Duodenal mucosa (tissue), 2 donors: ENCODE measurements around the gene UNCX.

Source experiments
- H3K27ac ChIP-seq: one replicate; pipeline ENCODE4 v1.7.0; 2013; ENCODE audit warnings: low read depth, low read length
- H3K27me3 ChIP-seq, 2 donors: one replicate each; pipeline ENCODE4 v1.7.0; 2013; ENCODE audit warnings: low read length in 2 of 2, control low read depth in 1 of 2; ENCODE audit not compliant: insufficient read depth in 2 of 2, control insufficient read depth in 1 of 2
- H3K36me3 ChIP-seq, 2 donors: one replicate each; pipeline ENCODE4 v1.7.0; 2013; ENCODE audit warnings: low read length in 2 of 2, control low read depth in 1 of 2; ENCODE audit not compliant: insufficient read depth in 2 of 2, control insufficient read depth in 1 of 2
- H3K4me1 ChIP-seq, 2 donors: one replicate each; pipeline ENCODE4 v1.7.0; 2013; ENCODE audit warnings: low read length in 2 of 2, control low read depth in 1 of 2; ENCODE audit not compliant: insufficient read depth in 2 of 2, control insufficient read depth in 1 of 2
- H3K4me3 ChIP-seq, 2 donors: one replicate each; pipeline ENCODE4 v1.7.0; 2013; ENCODE audit warnings: low read length in 2 of 2, low read depth in 1 of 2
- H3K9ac ChIP-seq, 2 donors: one replicate each; pipeline ENCODE4 v1.7.0; 2013; ENCODE audit warnings: low read length in 2 of 2, low read depth in 1 of 2
- H3K9me3 ChIP-seq, 2 donors: one replicate each; pipeline ENCODE4 v1.7.0; 2013; ENCODE audit warnings: low read length in 2 of 2, control low read depth in 1 of 2; ENCODE audit not compliant: control insufficient read depth in 1 of 2

Gene UNCX

GRCh38 chr7:1244700-1245523 lies 12.2 kb downstream of the UNCX start:
- Histone ChIP-seq H3K27ac (no peak overlapping the region), H3K9ac (no peak overlapping the region), H3K4me1 (no peaks in the 10 kb centered on the region), H3K9me3 (no peaks in the 10 kb centered on the region), H3K36me3 (no peaks in the 10 kb centered on the region), H3K4me3 (no peak overlapping the region), H3K27me3 (peaks cover 68 to 71% of the 10 kb centered on the region in 2 donors)

GRCh38 chr7:1245524-1246050 lies 12.9 kb downstream of the UNCX start:
- Histone ChIP-seq H3K27ac (no peak overlapping the region), H3K4me3 (no peak overlapping the region), H3K36me3 (no peaks in the 10 kb centered on the region), H3K27me3 (peaks cover 69 to 70% of the 10 kb centered on the region in 2 donors), H3K9ac (no peak overlapping the region), H3K9me3 (no peaks in the 10 kb centered on the region), H3K4me1 (no peaks in the 10 kb centered on the region)

- Histone ChIP-seq H3K27me3 (peaks cover 70 to 71% of the 10 kb centered on the region in 2 donors), H3K27ac (no peak overlapping the region), H3K9ac (no peak overlapping the region), H3K36me3 (no peaks in the 10 kb centered on the region), H3K4me1 (no peaks in the 10 kb centered on the region), H3K9me3 (no peaks in the 10 kb centered on the region), H3K4me3 (no peak overlapping the region)
These were observed 13.6 kb downstream of the UNCX start for GRCh38 chr7:1246160-1246870.

- H3K4me3 ChIP-seq = no peak overlapping the region
- no peaks in the 10 kb centered on the region for H3K4me1 ChIP-seq
- no peaks in the 10 kb centered on the region for H3K36me3 ChIP-seq
- H3K9me3 ChIP-seq = no peaks in the 10 kb centered on the region
- H3K27ac ChIP-seq = no peak overlapping the region
- H3K27me3 ChIP-seq = peaks cover 72 to 73% of the 10 kb centered on the region in 2 donors
- no peak overlapping the region for H3K9ac ChIP-seq
These were observed 14.3 kb downstream of the UNCX start for GRCh38 chr7:1246871-1247526.

GRCh38 chr7:1247527-1248041 lies 14.9 kb downstream of the UNCX start:
- Histone ChIP-seq H3K27ac (no peak overlapping the region), H3K4me1 (no peaks in the 10 kb centered on the region), H3K9ac (no peak overlapping the region), H3K4me3 (no peak overlapping the region), H3K9me3 (no peaks in the 10 kb centered on the region), H3K27me3 (peaks cover 73% of the 10 kb centered on the region in 2 donors), H3K36me3 (no peaks in the 10 kb centered on the region)

- Histone ChIP-seq H3K27me3 (peaks cover 71 to 73% of the 10 kb centered on the region in 2 donors), H3K4me1 (no peaks in the 10 kb centered on the region), H3K9ac (no peak overlapping the region), H3K4me3 (no peak overlapping the region), H3K36me3 (no peaks in the 10 kb centered on the region), H3K9me3 (no peaks in the 10 kb centered on the region), H3K27ac (no peak overlapping the region)
These were observed 15.7 kb downstream of the UNCX start for GRCh38 chr7:1248143-1248915.

GRCh38 chr7:1248916-1249581 lies 16.4 kb downstream of the UNCX start:
- H3K9ac ChIP-seq = no peak overlapping the region
- no peak overlapping the region for H3K27ac ChIP-seq
- H3K36me3 ChIP-seq = no peaks in the 10 kb centered on the region
- H3K27me3 ChIP-seq = peaks cover 69 to 73% of the 10 kb centered on the region in 2 donors
- no peak overlapping the region for H3K4me3 ChIP-seq
- H3K4me1 ChIP-seq = no peaks in the 10 kb centered on the region
- H3K9me3 ChIP-seq = no peaks in the 10 kb centered on the region

- Histone ChIP-seq H3K4me1 (no peaks in the 10 kb centered on the region), H3K9ac (no peak overlapping the region), H3K9me3 (no peaks in the 10 kb centered on the region), H3K4me3 (no peak overlapping the region), H3K36me3 (no peaks in the 10 kb centered on the region), H3K27me3 (peaks cover 68 to 72% of the 10 kb centered on the region in 2 donors), H3K27ac (no peak overlapping the region)
These were observed 17.1 kb downstream of the UNCX start for GRCh38 chr7:1249731-1250130.

GRCh38 chr7:1250901-1251300 lies 18.2 kb downstream of the UNCX start:
- H3K36me3 ChIP-seq = no peaks in the 10 kb centered on the region
- H3K9ac ChIP-seq = no peak overlapping the region
- no peak overlapping the region for H3K27ac ChIP-seq
- no peaks in the 10 kb centered on the region for H3K4me1 ChIP-seq
- H3K4me3 ChIP-seq = no peak overlapping the region
- no peaks in the 10 kb centered on the region for H3K9me3 ChIP-seq
- peaks cover 65 to 69% of the 10 kb centered on the region in 2 donors for H3K27me3 ChIP-seq
